AG09319 (cell line): ENCODE measurements around the gene MBD3L2.

Experiments
- DNase-seq: peaks from one replicate; pipeline ENCODE4 v3.0.0-alpha.2; 2010; ENCODE audit warnings: low read depth; ENCODE audit errors: extremely low read depth
- TF ChIP-seq, protein P1 (sequence below): IDR thresholded peaks from 2 replicates; pipeline ENCODE4 v1.5.1; 2011; ENCODE audit warnings: low read depth, mild to moderate bottlenecking, inconsistent platforms, low read length, moderate library complexity

The MBD3L2 gene

DNA sequence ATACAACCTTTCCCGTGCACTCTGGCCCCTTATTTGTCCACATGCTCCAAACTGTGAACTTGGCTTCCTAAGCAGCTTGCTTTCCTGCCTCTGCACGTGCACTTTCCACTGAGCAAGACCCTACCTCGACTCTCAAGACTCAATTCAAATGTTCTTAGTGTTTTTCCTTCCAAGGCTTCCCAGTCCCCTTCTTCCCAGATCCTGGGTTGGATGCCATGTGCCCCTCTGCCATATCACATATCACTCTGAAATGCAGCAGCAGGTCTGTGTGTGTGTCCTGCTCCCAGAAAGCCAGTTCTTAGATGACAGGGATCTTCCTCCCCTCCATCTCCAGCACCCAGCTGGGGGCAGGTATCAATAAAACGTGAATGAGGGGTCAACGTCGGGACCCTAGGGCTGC, 23.4 kb downstream of the MBD3L2 start:
- TF ChIP-seq, protein P1, sequence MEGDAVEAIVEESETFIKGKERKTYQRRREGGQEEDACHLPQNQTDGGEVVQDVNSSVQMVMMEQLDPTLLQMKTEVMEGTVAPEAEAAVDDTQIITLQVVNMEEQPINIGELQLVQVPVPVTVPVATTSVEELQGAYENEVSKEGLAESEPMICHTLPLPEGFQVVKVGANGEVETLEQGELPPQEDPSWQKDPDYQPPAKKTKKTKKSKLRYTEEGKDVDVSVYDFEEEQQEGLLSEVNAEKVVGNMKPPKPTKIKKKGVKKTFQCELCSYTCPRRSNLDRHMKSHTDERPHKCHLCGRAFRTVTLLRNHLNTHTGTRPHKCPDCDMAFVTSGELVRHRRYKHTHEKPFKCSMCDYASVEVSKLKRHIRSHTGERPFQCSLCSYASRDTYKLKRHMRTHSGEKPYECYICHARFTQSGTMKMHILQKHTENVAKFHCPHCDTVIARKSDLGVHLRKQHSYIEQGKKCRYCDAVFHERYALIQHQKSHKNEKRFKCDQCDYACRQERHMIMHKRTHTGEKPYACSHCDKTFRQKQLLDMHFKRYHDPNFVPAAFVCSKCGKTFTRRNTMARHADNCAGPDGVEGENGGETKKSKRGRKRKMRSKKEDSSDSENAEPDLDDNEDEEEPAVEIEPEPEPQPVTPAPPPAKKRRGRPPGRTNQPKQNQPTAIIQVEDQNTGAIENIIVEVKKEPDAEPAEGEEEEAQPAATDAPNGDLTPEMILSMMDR: no peak
- DNase-seq: no peak

DNA sequence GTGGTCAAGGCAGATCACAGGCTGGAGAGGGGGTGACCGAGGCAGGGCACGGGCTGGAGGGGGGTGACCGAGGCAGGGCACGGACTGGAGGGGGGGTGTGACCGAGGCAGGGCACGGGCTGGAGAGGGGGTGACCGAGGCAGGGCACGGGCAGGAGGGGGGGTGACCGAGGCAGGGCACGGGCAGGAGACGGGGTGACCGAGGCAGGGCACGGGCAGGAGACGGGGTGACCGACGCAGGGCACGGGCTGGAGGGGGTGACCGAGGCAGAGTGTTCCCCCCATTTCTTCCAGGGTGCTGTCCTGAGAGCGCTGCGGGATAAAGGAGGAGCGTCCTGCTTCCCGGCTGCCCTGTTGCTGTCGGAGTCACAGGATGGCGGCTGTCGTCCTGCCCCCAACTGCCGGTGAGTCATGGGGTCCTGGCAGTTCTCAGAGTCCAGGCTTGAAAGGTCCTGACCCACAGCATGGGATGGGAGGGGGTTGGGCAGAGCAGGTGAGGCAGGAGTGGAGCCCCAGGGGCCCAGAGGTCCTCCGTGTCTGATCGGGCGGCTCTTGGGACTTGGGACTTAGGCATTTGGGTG, 25.7 kb downstream of the MBD3L2 start:
- no peak for DNase-seq
- TF ChIP-seq, protein P1: no peak

DNA sequence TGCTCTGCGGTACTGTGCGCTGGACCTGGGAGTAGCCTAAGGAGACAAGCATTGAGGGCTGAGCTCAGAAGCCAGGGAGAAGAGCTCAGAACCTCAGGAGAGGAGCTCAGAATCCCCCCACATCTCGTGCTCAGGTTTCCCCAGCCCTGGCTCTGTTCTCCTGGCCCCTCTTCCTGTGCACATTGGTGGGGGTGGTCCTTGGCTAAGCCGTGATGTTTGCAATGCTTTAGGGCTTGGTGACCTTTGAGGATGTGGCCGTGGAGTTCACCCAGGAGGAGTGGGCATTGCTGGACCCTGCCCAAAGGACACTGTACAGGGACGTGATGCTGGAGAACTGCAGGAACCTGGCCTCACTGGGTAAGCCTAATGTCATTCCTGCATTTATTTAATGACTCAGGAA, 27.0 kb downstream of the MBD3L2 start:
- TF ChIP-seq, protein P1: no peak

DNA sequence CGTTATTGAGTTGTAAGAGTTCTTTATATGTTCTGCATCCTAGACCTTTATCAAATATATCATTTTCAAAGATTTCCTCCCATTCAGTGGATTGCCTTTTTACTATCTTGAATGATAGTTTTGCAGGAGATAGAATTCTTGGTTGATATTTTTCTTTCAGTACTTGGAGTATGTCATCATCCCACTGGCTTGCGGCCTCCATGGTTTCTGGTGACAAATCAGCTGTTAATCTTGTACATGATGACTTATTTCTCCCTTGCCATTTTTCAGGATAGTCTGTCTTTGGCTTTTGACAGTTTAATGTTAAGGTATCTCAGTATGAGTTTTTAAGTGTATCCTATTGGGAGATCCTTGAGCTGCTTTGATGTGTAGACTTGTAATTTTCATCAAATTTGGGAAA, 28.9 kb downstream of the MBD3L2 start:
- TF ChIP-seq, protein P1: no peak
- no peak for DNase-seq

More for the DNA sequence above, 27.0 kb downstream of the MBD3L2 start:
- no peak for DNase-seq

DNA sequence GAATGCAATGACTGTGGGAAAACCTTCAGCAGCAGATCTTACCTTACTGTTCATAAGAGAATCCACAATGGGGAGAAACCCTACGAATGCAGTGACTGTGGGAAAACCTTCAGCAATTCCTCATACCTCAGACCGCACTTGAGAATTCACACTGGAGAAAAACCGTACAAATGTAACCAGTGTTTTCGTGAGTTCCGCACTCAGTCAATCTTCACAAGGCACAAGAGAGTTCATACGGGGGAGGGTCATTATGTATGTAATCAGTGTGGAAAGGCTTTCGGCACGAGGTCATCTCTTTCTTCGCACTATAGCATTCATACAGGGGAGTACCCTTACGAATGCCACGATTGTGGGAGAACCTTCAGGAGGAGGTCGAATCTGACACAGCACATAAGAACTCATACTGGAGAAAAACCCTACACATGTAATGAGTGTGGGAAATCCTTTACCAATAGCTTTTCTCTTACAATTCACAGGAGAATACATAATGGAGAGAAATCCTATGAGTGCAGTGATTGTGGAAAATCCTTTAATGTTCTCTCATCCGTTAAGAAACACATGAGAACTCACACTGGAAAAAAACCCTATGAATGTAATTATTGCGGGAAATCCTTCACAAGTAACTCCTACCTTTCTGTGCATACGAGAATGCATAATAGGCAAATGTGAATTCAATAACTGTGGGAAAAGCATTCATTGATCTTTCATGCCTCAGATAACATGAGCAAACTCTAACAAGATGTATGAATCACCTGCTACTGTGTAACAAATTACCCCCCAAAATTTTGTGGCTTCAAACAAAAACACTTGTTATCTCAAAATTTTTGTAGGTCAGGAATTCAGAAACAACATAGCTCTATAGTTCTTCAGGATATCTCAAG, 34.2 kb downstream of the MBD3L2 start:
- DNase-seq: no peak

DNA sequence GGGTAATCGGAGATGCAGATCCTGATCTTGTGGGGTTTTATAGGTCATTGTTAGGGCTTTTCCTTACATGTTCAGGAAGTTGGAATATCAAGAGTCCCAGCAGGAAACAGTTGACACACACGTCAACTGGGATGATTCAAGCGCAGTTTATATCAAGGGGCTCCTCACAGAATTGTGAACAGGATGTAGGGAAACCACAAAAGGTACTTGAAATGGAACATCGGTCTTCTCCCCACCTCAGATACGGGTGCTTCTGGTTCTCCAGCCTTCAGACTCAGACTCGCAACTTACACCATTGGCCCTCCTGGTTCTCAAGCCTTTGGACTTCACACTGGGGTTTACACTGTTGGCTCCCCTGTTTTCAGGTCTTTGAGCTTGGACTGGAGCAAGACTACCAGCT, 39.9 kb downstream of the MBD3L2 start:
- TF ChIP-seq, protein P1: no peak
- no peak for DNase-seq

More for the DNA sequence above, 34.2 kb downstream of the MBD3L2 start:
- TF ChIP-seq, protein P1: no peak

DNA sequence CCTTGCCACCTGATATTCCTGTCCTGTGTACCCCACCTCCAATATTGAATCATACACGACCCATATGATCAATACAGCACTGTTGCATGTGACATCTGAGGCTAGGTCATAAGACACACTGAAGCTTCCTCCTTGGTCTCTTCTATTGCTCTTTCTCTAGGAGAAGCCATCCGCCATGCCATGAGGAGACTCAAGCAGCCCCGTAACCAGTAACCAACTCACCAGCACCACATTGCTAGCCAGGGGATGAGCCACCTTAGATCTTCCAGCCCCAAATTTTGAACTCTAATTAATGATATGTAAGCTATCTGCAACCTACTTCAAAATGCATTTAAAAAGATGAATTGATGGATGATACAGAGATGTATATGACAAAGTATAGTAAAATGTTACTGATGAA, 49.0 kb downstream of the MBD3L2 start:
- TF ChIP-seq, protein P1: no peak
- DNase-seq: no peak
